Endothelial cell of umbilical vein (primary cell): Measurements from ENCODE around the gene TPD52L2.

Experiments
- CTCF ChIP-seq, 2 donors: IDR thresholded peaks; 1 replicate in 1 of 2; 2 replicates in 1 of 2; pipeline ENCODE4 v1.5.1; 2011; ENCODE audit warnings: low read length in 2 of 2, mild to moderate bottlenecking in 2 of 2, moderate library complexity in 2 of 2, control low read depth in 1 of 2, inconsistent platforms in 1 of 2, low read depth in 1 of 2; ENCODE audit not compliant: insufficient read depth in 1 of 2; ENCODE audit errors: extremely low read depth in 1 of 2
- EZH2 ChIP-seq: IDR thresholded peaks from 2 replicates; pipeline ENCODE4 v1.6.1; 2012; ENCODE audit warnings: borderline replicate concordance, low read depth, mild to moderate bottlenecking, moderate library complexity, low read length, inconsistent platforms; ENCODE audit not compliant: severe bottlenecking
- GATA2 ChIP-seq: IDR thresholded peaks from 2 replicates; pipeline ENCODE4 v1.7.0; 2011; ENCODE audit warnings: low read depth, mild to moderate bottlenecking, moderate library complexity, mixed read lengths, low read length; ENCODE audit not compliant: insufficient read length, insufficient read depth
- JUN ChIP-seq: IDR thresholded peaks from 2 replicates; pipeline ENCODE4 v1.6.1; 2011; ENCODE audit warnings: borderline replicate concordance, low read depth; ENCODE audit not compliant: insufficient read length, insufficient read depth
- MAX ChIP-seq: IDR thresholded peaks from 2 replicates; pipeline ENCODE4 v1.6.1; 2011; ENCODE audit not compliant: insufficient read depth, insufficient read length
- MYC ChIP-seq: IDR thresholded peaks from one replicate; pipeline ENCODE4 v1.6.1; 2011; ENCODE audit warnings: mild to moderate bottlenecking, low read depth, low read length
- POLR2A ChIP-seq: IDR thresholded peaks from 2 replicates; pipeline ENCODE4 v1.6.1; 2012; ENCODE audit warnings: low read depth, mild to moderate bottlenecking, control low read depth, low read length
- POLR2AphosphoS5 ChIP-seq: IDR thresholded peaks from 2 replicates; pipeline ENCODE4 v1.6.1; 2012; ENCODE audit warnings: low read depth, mild to moderate bottlenecking, control low read depth, low read length, moderate library complexity; ENCODE audit not compliant: insufficient read depth

- no peak for TF ChIP-seq MAX
- no peak for TF ChIP-seq EZH2
- no peak for TF ChIP-seq CTCF (IDR thresholded peaks at IDR 0.05; ENCODE audit: extremely low read depth in 1 of 2, insufficient read depth in 1 of 2, low read depth in 1 of 2, low read length in 2 of 2)
- TF ChIP-seq POLR2AphosphoS5: no peak
- TF ChIP-seq POLR2A: no peak
- no peak for TF ChIP-seq MYC
- no peak for TF ChIP-seq JUN
- TF ChIP-seq GATA2: no peak
Measured at GRCh38 chr20:63850689-63851547, 14.2 kb upstream of the TPD52L2 start.
